ENCODE measurements around the gene ARMH3. TPM values are rescaled to one million over a fixed set of nuclear protein-coding genes. Genes with fewer than 3 reads are reported as not detected.

ARMH3 gene
- total and polyA plus RNA-seq, 10 of the 15 experiments (the other 5 are each of a cell fraction or from before 2014, with no cell fraction given) = 13.0 to 33.0 (median 16.4) TPM

GRCh38 chr10:101912561-101913179 is 143.3 kb downstream of the ARMH3 start:
- Histone ChIP-seq H3K4me1 (ENCODE audit: control insufficient read depth, insufficient read depth, low read length) (no peaks in the 10 kb centered on the region), H4K20me1 (ENCODE audit: control insufficient read depth, insufficient read depth) (no peaks in the 10 kb centered on the region), H3K27ac (ENCODE audit: control insufficient read depth, insufficient read depth) (no peak overlapping the region), H3K9me3 (replicated peaks; ENCODE audit: control insufficient read depth, insufficient read depth, low read length) (no peaks in the 10 kb centered on the region), H3K9ac (ENCODE audit: control insufficient read depth, insufficient read depth, low read length) (no peak overlapping the region), H3K4me3 (no peak overlapping the region), H3K27me3 (replicated peaks in 1 of 2; ENCODE audit: control insufficient read depth in 2 of 2, insufficient read depth in 2 of 2, low read length in 1 of 2) (no peaks in the 10 kb centered on the region), H3K36me3 (ENCODE audit: control insufficient read depth in 2 of 2, insufficient read depth in 2 of 2, low read length in 1 of 2) (no peaks in the 10 kb centered on the region; a peak in 1 of 4 replicates), H3K79me2 (ENCODE audit: control insufficient read depth, insufficient read depth, low read length) (no peaks in the 10 kb centered on the region), H2AFZ (ENCODE audit: control insufficient read depth, low read depth, low read length) (no peak overlapping the region), H3K4me2 (ENCODE audit: control insufficient read depth, insufficient read depth) (no peak overlapping the region)
- SMC1A ChIA-PET (ENCODE audit: uncharacterized antibody, unreplicated experiment) = interaction anchor here (1.0 to 2.2 kb wide), 10 partner anchors 9 to 92 kb away, joined by 3 to 10 read pairs (median 4); no protein-coding TSS in a partner anchor
- ATAC-seq (no peak), DNase-seq (ENCODE audit: low read depth, low spot score) (no peak), FAIRE-seq (no peak)
- CTCF ChIA-PET = interaction anchor here (0.6 to 2.0 kb wide), 4 partner anchors 9 to 802 kb away, joined by 3 to 5 read pairs (median 4); partner anchors contain the start of genes ARL3 and SFXN2
- TF ChIP-seq YBX1 (IDR thresholded peaks at IDR 0.05) = no peak
- TF ChIP-seq KLF5 (IDR thresholded peaks at IDR 0.05; ENCODE audit: partially characterized antibody) = no peak
- TF ChIP-seq SMAD1 (IDR thresholded peaks at IDR 0.05; ENCODE audit: low read depth, partially characterized antibody) = no peak
- TF ChIP-seq TAF1 (IDR thresholded peaks at IDR 0.05; ENCODE audit: borderline replicate concordance, low read depth, low read length) = no peak
- no peak for TF ChIP-seq SUZ12 (IDR thresholded peaks at IDR 0.05; ENCODE audit: unreplicated experiment)
- no peak for TF ChIP-seq KAT2A (conservative IDR thresholded peaks at IDR 0.05; ENCODE audit: control insufficient read depth, low read depth, low read length)
- no peak for TF ChIP-seq KDM1A (IDR thresholded peaks at IDR 0.05; ENCODE audit: borderline replicate concordance)
- TF ChIP-seq POU2F2 (IDR thresholded peaks at IDR 0.05; ENCODE audit: borderline replicate concordance, low read depth, low read length) = no peak
- no peak for TF ChIP-seq SIN3A (IDR thresholded peaks at IDR 0.05; ENCODE audit: low read depth, low read length)
- no peak for TF ChIP-seq FOS (IDR thresholded peaks at IDR 0.05; ENCODE audit: borderline replicate concordance, extremely low read depth, insufficient read length)
- POLR2A ChIA-PET = interaction anchor here (0.6 to 1.4 kb wide), 8 partner anchors 10 to 699 kb away, joined by 3 to 9 read pairs (median 4); no protein-coding TSS in a partner anchor
- BruUV-seq (replicated peaks) = no TSS peak
- RAD21 ChIA-PET (ENCODE audit: unreplicated experiment) = interaction anchor here (0.8 to 2.4 kb wide), 3 partner anchors 72 to 97 kb away, joined by 3 to 9 read pairs (median 5); no protein-coding TSS in a partner anchor
- intact Hi-C loops (cut with micrococcal nuclease; ENCODE audit: unreplicated experiment) (no loop called here), in situ Hi-C loops (cut with MboI) (no loop called here)
- 100% methylated on average over 2 of the region's 2 CpGs for WGBS (ENCODE audit: insufficient coverage, insufficient replicate concordance, low lambda C conversion rate, missing lambda C conversion rate)
